Ishikawa (cell line): ENCODE measurements around the gene PPP4R2.

Source experiments
- CEBPB ChIP-seq: IDR thresholded peaks from 2 replicates; pipeline ENCODE4 v1.6.1; 2012
- TAF1 ChIP-seq: IDR thresholded peaks from 2 replicates; pipeline ENCODE4 v1.6.1; 2012; ENCODE audit warnings: low read depth, mild to moderate bottlenecking

DNA sequence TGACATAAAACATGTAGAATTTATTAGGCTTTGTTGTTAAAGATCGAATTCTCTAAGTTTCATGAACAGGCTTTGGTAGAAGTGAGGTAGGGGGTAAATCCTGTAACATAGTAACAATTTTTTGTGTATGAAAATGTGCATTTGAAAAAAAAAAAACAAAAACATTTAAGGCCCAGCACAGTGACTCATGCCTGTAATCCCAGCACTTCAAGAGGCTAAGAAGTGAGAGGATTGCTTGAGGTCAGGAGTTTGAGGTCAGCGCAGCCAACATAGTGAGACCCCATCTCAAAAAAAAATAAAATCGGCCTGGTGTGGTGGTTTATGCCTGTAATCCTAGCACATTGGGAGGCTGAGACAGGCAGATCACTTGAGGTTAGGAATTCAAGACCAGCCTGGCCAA lies 26.8 kb upstream of the PPP4R2 start:
- TF ChIP-seq CEBPB, result no peak
- TF ChIP-seq TAF1, result no peak
